ENCODE results near the gene RECQL. TPM values are rescaled to one million over a fixed set of nuclear protein-coding genes. Genes with fewer than 3 reads are reported as not detected.

The RECQL gene
- total and polyA plus RNA-seq, 2 of the 8 experiments (the other 6 are each of a cell fraction or from before 2014, with no cell fraction given) = 8.1 to 40.3 TPM

GRCh38 chr12:21485998-21486397 is 15.4 kb downstream of the RECQL start (continued):
- TF ChIP-seq, protein P1, sequence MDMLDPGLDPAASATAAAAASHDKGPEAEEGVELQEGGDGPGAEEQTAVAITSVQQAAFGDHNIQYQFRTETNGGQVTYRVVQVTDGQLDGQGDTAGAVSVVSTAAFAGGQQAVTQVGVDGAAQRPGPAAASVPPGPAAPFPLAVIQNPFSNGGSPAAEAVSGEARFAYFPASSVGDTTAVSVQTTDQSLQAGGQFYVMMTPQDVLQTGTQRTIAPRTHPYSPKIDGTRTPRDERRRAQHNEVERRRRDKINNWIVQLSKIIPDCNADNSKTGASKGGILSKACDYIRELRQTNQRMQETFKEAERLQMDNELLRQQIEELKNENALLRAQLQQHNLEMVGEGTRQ (IDR thresholded peaks at IDR 0.05; ENCODE audit: low read length) = no peak
- TF ChIP-seq BRCA1 (IDR thresholded peaks at IDR 0.05; ENCODE audit: low read depth, low read length) = no peak
- no peak for TF ChIP-seq SIRT6 (IDR thresholded peaks at IDR 0.05; ENCODE audit: low read length)

Measured in H1 (cell line).